K562 (cell line): ENCODE results near the gene MLYCD. TPM values are rescaled to one million over a fixed set of nuclear protein-coding genes. Genes with fewer than 3 reads are reported as not detected.

Experiments
- ATF7 ChIP-seq: fragments of 450-650 bp; IDR thresholded peaks from 2 replicates; pipeline ENCODE4 v1.7.1; 2014; ENCODE audit warnings: mild to moderate bottlenecking, moderate library complexity
- ELF2 ChIP-seq: fragments of 250-450 bp; sonication (Bioruptor Pico); IDR thresholded peaks from 2 replicates; pipeline ENCODE4 v1.5.0; 2021; ENCODE audit warnings: mild to moderate bottlenecking
- FOS ChIP-seq: IDR thresholded peaks from 3 replicates; pipeline ENCODE4 v1.6.1; 2011; ENCODE audit not compliant: insufficient read length; ENCODE audit errors: extremely low read depth
- HCFC1 ChIP-seq: IDR thresholded peaks from 2 replicates; pipeline ENCODE4 v1.6.1; 2012; ENCODE audit warnings: low read depth, low read length, improper control_type of control experiment
- HDAC2 ChIP-seq: fragments of 450-650 bp; IDR thresholded peaks from 2 replicates; pipeline ENCODE4 v1.6.1; 2016; ENCODE audit warnings: mild to moderate bottlenecking
- HOXB6 ChIP-seq: fragments of 250-450 bp; sonication (Bioruptor Pico); IDR thresholded peaks from 2 replicates; pipeline ENCODE4 v1.5.1; 2022; ENCODE audit warnings: mild to moderate bottlenecking, borderline replicate concordance
- MTA1 ChIP-seq: fragments of 450-650 bp; IDR thresholded peaks from 2 replicates; pipeline ENCODE4 v1.6.1; 2017; ENCODE audit warnings: borderline replicate concordance
- POLR3G ChIP-seq: IDR thresholded peaks from 2 replicates; pipeline ENCODE4 v1.6.1; 2011; ENCODE audit not compliant: insufficient read length, insufficient replicate concordance; ENCODE audit errors: extremely low read depth
- RCOR1 ChIP-seq, 2 experiments: IDR thresholded peaks; 2 replicates each; pipeline ENCODE4 v1.6.1; 2012; ENCODE audit warnings: low read depth in 2 of 2, low read length in 2 of 2, borderline replicate concordance in 1 of 2, improper control_type of control experiment in 1 of 2
- SIN3B ChIP-seq: fragments of 450-650 bp; IDR thresholded peaks from 2 replicates; pipeline ENCODE4 v1.6.1; 2017; ENCODE audit warnings: low read depth, mild to moderate bottlenecking, moderate library complexity
- TAF1 ChIP-seq: IDR thresholded peaks from 2 replicates; pipeline ENCODE4 v1.6.1; 2011; ENCODE audit warnings: mild to moderate bottlenecking, low read length, moderate library complexity; ENCODE audit not compliant: insufficient read depth, control insufficient read depth, severe bottlenecking; ENCODE audit errors: extremely low read depth
- XRCC3 ChIP-seq: fragments of 450-650 bp; IDR thresholded peaks from 2 replicates; pipeline ENCODE4 v1.6.1; 2017; ENCODE audit warnings: mild to moderate bottlenecking, moderate library complexity
- ZC3H4 ChIP-seq: sonication (generic); formaldehyde crosslinking; IDR thresholded peaks from 2 replicates; pipeline ENCODE4 v1.9.0; 2021; ENCODE audit warnings: missing genetic modification reagents, borderline replicate concordance
- ZNF324 ChIP-seq: fragments of 250-450 bp; sonication (Bioruptor Pico); IDR thresholded peaks from 2 replicates; pipeline ENCODE4 v1.4.0; 2020; ENCODE audit warnings: mild to moderate bottlenecking
- polyA plus RNA-seq, 8 experiments: library from polyadenylated mRNA; depleted of rRNA in 4 of 8; stranded (reverse) in 5 of 8; unstranded in 3 of 8; fragments of >200 nt; fragmentation: Nextera tagmentation in 2 of 8; fragmentation: Illumina TruSeq in 1 of 8; extraction: Ambion mirVana in 2 of 8; extraction: Trizol in 1 of 8; gene quantifications; 2 replicates each; pipeline versions ENCODE4 v1.2.1 to v1.2.3, GENCODE V29; 2011 to 2014; ENCODE audit warnings: inconsistent platforms in 1 of 8, missing spikeins in 1 of 8
- total RNA-seq, 7 experiments: library from RNA; depleted of rRNA in 6 of 7; stranded (reverse); fragments of >200 nt in 6 of 7; fragmentation: Illumina TruSeq in 2 of 7; extraction: Trizol in 2 of 7; gene quantifications; 2 replicates each; pipeline versions ENCODE4 v1.2.1 to v1.2.3, GENCODE V29; 2011 to 2021; ENCODE audit warnings: low replicate concordance in 1 of 7
- TF ChIP-seq, protein P1 (sequence below): fragments of 450-650 bp; IDR thresholded peaks from 2 replicates; pipeline ENCODE4 v1.7.1; 2018; ENCODE audit warnings: mild to moderate bottlenecking, low read depth; ENCODE audit not compliant: partially characterized antibody
- TF ChIP-seq, protein P2 (sequence below): sonication (generic); IDR thresholded peaks from 2 replicates; pipeline ENCODE4 v1.6.1; 2016
- TF ChIP-seq, protein P3 (sequence below): fragments of 250-450 bp; sonication (Bioruptor Pico); IDR thresholded peaks from 2 replicates; pipeline ENCODE4 v1.5.0; 2022; ENCODE audit warnings: mild to moderate bottlenecking
- TF ChIP-seq, protein P4 (sequence below): fragments of 450-650 bp; IDR thresholded peaks from 2 replicates; pipeline ENCODE4 v1.7.0; 2016; ENCODE audit warnings: borderline replicate concordance
- TF ChIP-seq, protein P5 (sequence below): fragments of 250-450 bp; sonication (Bioruptor Pico); IDR thresholded peaks from 2 replicates; pipeline ENCODE4 v1.8.0; 2022; ENCODE audit warnings: moderate library complexity, mild to moderate bottlenecking, inconsistent platforms
- TF ChIP-seq, protein P6 (sequence below): sonication (generic); formaldehyde crosslinking; IDR thresholded peaks from 2 replicates; pipeline ENCODE4 v1.8.0; 2022; ENCODE audit warnings: mild to moderate bottlenecking, missing genetic modification reagents

MLYCD gene
- total and polyA plus RNA-seq, 9 of the 15 experiments (the other 6 are each of a cell fraction or from before 2014, with no cell fraction given), result 0.15 to 2.0 (median 1.0) TPM

DNA sequence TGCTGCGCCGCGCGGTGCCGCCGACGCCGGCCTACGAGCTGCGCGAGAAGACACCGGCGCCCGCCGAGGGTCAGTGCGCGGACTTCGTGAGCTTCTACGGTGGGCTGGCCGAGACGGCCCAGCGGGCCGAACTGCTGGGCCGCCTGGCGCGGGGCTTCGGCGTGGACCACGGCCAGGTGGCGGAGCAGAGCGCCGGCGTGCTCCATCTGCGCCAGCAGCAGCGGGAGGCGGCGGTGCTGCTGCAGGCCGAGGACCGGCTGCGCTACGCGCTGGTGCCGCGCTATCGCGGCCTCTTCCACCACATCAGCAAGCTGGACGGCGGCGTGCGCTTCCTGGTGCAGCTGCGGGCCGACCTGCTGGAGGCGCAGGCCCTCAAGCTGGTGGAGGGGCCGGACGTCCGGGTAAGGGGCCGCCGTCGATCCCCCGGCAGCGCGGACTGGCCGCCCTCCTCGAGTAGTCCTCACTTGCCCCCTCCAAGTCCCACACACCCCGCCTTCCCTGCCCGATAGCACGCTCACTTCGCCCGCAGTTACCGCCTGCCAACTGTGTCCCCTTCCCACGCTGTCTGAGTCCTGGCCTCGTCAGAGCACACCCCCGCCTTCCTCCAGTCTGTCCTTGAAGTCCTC, 470 bp downstream of the MLYCD start (continued):
- TF ChIP-seq TAF1 (no peak), ZNF324 (CRISPR knock-in tag) (no peak), POLR3G (no peak), RCOR1 (IDR thresholded peaks at IDR 0.05; ENCODE audit: borderline replicate concordance in 1 of 2, low read depth in 2 of 2, low read length in 2 of 2) (no peak), ZC3H4 (CRISPR knock-in tag) (no peak; the same call in 1 of the 2 replicates), MTA1 (no peak), ELF2 (CRISPR knock-in tag) (peak; percentile 51; the same call in 1 of the 2 replicates), FOS (no peak), ATF7 (peak; percentile 41; the same call in 1 of the 2 replicates), HDAC2 (no peak), HCFC1 (no peak), HOXB6 (CRISPR knock-in tag) (no peak), XRCC3 (no peak), SIN3B (peak; percentile 45; the same call in 1 of the 2 replicates)
- TF ChIP-seq, protein P1, sequence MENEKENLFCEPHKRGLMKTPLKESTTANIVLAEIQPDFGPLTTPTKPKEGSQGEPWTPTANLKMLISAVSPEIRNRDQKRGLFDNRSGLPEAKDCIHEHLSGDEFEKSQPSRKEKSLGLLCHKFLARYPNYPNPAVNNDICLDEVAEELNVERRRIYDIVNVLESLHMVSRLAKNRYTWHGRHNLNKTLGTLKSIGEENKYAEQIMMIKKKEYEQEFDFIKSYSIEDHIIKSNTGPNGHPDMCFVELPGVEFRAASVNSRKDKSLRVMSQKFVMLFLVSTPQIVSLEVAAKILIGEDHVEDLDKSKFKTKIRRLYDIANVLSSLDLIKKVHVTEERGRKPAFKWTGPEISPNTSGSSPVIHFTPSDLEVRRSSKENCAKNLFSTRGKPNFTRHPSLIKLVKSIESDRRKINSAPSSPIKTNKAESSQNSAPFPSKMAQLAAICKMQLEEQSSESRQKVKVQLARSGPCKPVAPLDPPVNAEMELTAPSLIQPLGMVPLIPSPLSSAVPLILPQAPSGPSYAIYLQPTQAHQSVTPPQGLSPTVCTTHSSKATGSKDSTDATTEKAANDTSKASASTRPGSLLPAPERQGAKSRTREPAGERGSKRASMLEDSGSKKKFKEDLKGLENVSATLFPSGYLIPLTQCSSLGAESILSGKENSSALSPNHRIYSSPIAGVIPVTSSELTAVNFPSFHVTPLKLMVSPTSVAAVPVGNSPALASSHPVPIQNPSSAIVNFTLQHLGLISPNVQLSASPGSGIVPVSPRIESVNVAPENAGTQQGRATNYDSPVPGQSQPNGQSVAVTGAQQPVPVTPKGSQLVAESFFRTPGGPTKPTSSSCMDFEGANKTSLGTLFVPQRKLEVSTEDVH, result no peak
- TF ChIP-seq, protein P2, sequence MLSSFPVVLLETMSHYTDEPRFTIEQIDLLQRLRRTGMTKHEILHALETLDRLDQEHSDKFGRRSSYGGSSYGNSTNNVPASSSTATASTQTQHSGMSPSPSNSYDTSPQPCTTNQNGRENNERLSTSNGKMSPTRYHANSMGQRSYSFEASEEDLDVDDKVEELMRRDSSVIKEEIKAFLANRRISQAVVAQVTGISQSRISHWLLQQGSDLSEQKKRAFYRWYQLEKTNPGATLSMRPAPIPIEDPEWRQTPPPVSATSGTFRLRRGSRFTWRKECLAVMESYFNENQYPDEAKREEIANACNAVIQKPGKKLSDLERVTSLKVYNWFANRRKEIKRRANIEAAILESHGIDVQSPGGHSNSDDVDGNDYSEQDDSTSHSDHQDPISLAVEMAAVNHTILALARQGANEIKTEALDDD, result no peak
- TF ChIP-seq, protein P3, sequence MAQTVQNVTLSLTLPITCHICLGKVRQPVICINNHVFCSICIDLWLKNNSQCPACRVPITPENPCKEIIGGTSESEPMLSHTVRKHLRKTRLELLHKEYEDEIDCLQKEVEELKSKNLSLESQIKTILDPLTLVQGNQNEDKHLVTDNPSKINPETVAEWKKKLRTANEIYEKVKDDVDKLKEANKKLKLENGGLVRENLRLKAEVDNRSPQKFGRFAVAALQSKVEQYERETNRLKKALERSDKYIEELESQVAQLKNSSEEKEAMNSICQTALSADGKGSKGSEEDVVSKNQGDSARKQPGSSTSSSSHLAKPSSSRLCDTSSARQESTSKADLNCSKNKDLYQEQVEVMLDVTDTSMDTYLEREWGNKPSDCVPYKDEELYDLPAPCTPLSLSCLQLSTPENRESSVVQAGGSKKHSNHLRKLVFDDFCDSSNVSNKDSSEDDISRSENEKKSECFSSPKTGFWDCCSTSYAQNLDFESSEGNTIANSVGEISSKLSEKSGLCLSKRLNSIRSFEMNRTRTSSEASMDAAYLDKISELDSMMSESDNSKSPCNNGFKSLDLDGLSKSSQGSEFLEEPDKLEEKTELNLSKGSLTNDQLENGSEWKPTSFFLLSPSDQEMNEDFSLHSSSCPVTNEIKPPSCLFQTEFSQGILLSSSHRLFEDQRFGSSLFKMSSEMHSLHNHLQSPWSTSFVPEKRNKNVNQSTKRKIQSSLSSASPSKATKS (CRISPR knock-in tag), result no peak
- TF ChIP-seq, protein P4, sequence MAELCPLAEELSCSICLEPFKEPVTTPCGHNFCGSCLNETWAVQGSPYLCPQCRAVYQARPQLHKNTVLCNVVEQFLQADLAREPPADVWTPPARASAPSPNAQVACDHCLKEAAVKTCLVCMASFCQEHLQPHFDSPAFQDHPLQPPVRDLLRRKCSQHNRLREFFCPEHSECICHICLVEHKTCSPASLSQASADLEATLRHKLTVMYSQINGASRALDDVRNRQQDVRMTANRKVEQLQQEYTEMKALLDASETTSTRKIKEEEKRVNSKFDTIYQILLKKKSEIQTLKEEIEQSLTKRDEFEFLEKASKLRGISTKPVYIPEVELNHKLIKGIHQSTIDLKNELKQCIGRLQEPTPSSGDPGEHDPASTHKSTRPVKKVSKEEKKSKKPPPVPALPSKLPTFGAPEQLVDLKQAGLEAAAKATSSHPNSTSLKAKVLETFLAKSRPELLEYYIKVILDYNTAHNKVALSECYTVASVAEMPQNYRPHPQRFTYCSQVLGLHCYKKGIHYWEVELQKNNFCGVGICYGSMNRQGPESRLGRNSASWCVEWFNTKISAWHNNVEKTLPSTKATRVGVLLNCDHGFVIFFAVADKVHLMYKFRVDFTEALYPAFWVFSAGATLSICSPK, result no peak
- TF ChIP-seq, protein P5, sequence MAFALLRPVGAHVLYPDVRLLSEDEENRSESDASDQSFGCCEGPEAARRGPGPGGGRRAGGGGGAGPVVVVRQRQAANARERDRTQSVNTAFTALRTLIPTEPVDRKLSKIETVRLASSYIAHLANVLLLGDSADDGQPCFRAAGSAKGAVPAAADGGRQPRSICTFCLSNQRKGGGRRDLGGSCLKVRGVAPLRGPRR (CRISPR knock-in tag), result no peak
- TF ChIP-seq, protein P6, sequence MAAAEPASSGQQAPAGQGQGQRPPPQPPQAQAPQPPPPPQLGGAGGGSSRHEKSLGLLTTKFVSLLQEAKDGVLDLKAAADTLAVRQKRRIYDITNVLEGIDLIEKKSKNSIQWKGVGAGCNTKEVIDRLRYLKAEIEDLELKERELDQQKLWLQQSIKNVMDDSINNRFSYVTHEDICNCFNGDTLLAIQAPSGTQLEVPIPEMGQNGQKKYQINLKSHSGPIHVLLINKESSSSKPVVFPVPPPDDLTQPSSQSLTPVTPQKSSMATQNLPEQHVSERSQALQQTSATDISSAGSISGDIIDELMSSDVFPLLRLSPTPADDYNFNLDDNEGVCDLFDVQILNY (CRISPR knock-in tag), result no peak
